Sigmoid colon (tissue), 7 donors: ENCODE measurements around the gene TMEM233. TPM values are rescaled to one million over a fixed set of nuclear protein-coding genes. Genes with fewer than 3 reads are reported as not detected.

Experiments
- DNase-seq: peaks from one replicate; pipeline ENCODE4 v3.0.0-alpha.2; 2019
- H3K27ac ChIP-seq, 4 donors: fragments of 200-600 bp; sonication (generic); one replicate each; pipeline ENCODE4 v1.5.1; 2016 to 2019; ENCODE audit warnings: mild to moderate bottlenecking in 1 of 4
- H3K27me3 ChIP-seq, 3 donors: fragments of 200-600 bp; sonication (generic); one replicate each; pipeline ENCODE4 v1.5.1; 2019; ENCODE audit warnings: mild to moderate bottlenecking in 1 of 3
- H3K36me3 ChIP-seq, 4 donors: fragments of 200-600 bp; sonication (generic); one replicate each; pipeline ENCODE4 v1.5.1; 2016 to 2019
- H3K4me1 ChIP-seq, 4 donors: fragments of 200-600 bp; sonication (generic); one replicate each; pipeline ENCODE4 v1.5.1; 2017 to 2019
- H3K4me3 ChIP-seq, 4 donors: fragments of 200-600 bp; sonication (generic); one replicate each; pipeline ENCODE4 v1.5.1; 2017 to 2019; ENCODE audit warnings: mild to moderate bottlenecking in 2 of 4, moderate library complexity in 1 of 4
- H3K9me3 ChIP-seq, 4 donors: fragments of 200-600 bp in 3 of 4; sonication (generic) in 3 of 4; one replicate each; pipeline versions ENCODE4 v1.5.1 to v1.6.1; 2013 to 2019
- CTCF ChIP-seq, 4 experiments: fragments of 450-650 bp in 3 of 4; fragments of 200-600 bp in 1 of 4; IDR thresholded peaks; one replicate each; pipeline ENCODE4 v1.5.1; 2016 to 2019; ENCODE audit warnings: antibody characterized with exemption in 4 of 4, mild to moderate bottlenecking in 3 of 4, moderate library complexity in 2 of 4
- EP300 ChIP-seq, 4 donors: sonication (generic); formaldehyde crosslinking; IDR thresholded peaks; one replicate each; pipeline ENCODE4 v1.6.1; 2017; ENCODE audit warnings: antibody characterized with exemption in 4 of 4
- POLR2A ChIP-seq, 2 donors: fragments of 450-650 bp; IDR thresholded peaks; one replicate each; pipeline ENCODE4 v1.6.1; 2016; ENCODE audit warnings: antibody characterized with exemption in 2 of 2, mild to moderate bottlenecking in 2 of 2, moderate library complexity in 2 of 2
- POLR2AphosphoS5 ChIP-seq, 4 donors: sonication (generic); formaldehyde crosslinking; IDR thresholded peaks; one replicate each; pipeline ENCODE4 v1.6.1; 2017; ENCODE audit warnings: antibody characterized with exemption in 4 of 4
- WGBS, 2 donors: extraction: QIAGEN DNeasy Blood & Tissue Kit; methylation state at CpG; one replicate each; pipeline ENCODE4 v1.1.7; 2013; 5-methylcytosine and 5-hydroxymethylcytosine counted together
- intact Hi-C: fragments of 100-400 bp; cut with DNase I; formaldehyde crosslinking; loops from one replicate; pipeline ENCODE4 v1.15.1; 2023
- polyA plus RNA-seq, 3 donors: library from polyadenylated mRNA; stranded (reverse); fragments of 200-250 nt; gene quantifications; one replicate each; pipeline ENCODE4 v1.2.3, GENCODE V29; 2013
- total RNA-seq, 4 donors: library from RNA; depleted of rRNA; stranded (reverse); fragments of >200 nt; gene quantifications; one replicate each; pipeline ENCODE4 v1.1.0, GENCODE V29; 2016
- donor health status: healthy with polysubstance abuse.
- donor health status: Bipolar disorder and iron deficiency.
- donor health status: healthy.

TMEM233 gene
- total and polyA plus RNA-seq, 7 donors: 0.10 TPM; not detected in 6

- no peak overlapping the region for H3K4me3 ChIP-seq
- no peak overlapping the region for H3K27ac ChIP-seq
- H3K36me3 ChIP-seq: peaks cover 40 to 82% (median 71%) of the 10 kb centered on the region in 4 donors
- TF ChIP-seq POLR2A (IDR thresholded peaks at IDR 0.05) (no peak), EP300 (IDR thresholded peaks at IDR 0.05) (no peak), CTCF (IDR thresholded peaks at IDR 0.05) (no peak), POLR2AphosphoS5 (IDR thresholded peaks at IDR 0.05) (no peak)
- H3K9me3 ChIP-seq: no peaks in the 10 kb centered on the region
- 49 to 75% methylated on average over 5 of the region's 5 CpGs for WGBS, 2 donors
- intact Hi-C loops: no loop called here
- no peaks in the 10 kb centered on the region for H3K4me1 ChIP-seq
- H3K27me3 ChIP-seq: no peaks in the 10 kb centered on the region
- DNase-seq: no peak
Measured at GRCh38 chr12:119679081-119679480, 85.5 kb downstream of the TMEM233 start.

GRCh38 chr12:119679490-119679889 is 85.9 kb downstream of the TMEM233 start:
- TF ChIP-seq POLR2AphosphoS5 (IDR thresholded peaks at IDR 0.05) (no peak), CTCF (IDR thresholded peaks at IDR 0.05) (no peak), POLR2A (IDR thresholded peaks at IDR 0.05) (no peak)
- Histone ChIP-seq H3K27ac (no peak overlapping the region), H3K36me3 (peaks cover 36 to 78% (median 68%) of the 10 kb centered on the region in 4 donors), H3K27me3 (no peaks in the 10 kb centered on the region), H3K9me3 (no peaks in the 10 kb centered on the region), H3K4me1 (no peaks in the 10 kb centered on the region), H3K4me3 (no peak overlapping the region)
- 39 to 73% methylated on average over 10 of the region's 10 CpGs for WGBS, 2 donors
- DNase-seq: no peak
- intact Hi-C loops: no loop called here

GRCh38 chr12:119681111-119681510 is 87.5 kb downstream of the TMEM233 start:
- no peaks in the 10 kb centered on the region for H3K27me3 ChIP-seq
- no peaks in the 10 kb centered on the region for H3K9me3 ChIP-seq
- peaks cover 36 to 62% (median 56%) of the 10 kb centered on the region in 4 donors for H3K36me3 ChIP-seq
- peak overlapping the region in 1 of 4 donors; percentile 29 for H3K27ac ChIP-seq
- no peak for DNase-seq
- H3K4me1 ChIP-seq: no peaks in the 10 kb centered on the region
- H3K4me3 ChIP-seq: no peak overlapping the region
- intact Hi-C loops: no loop called here
- TF ChIP-seq POLR2A (IDR thresholded peaks at IDR 0.05) (no peak), CTCF (IDR thresholded peaks at IDR 0.05) (no peak), EP300 (IDR thresholded peaks at IDR 0.05) (no peak), POLR2AphosphoS5 (IDR thresholded peaks at IDR 0.05) (no peak)
- 12 to 62% methylated on average over 8 of the region's 8 CpGs for WGBS, 2 donors

- TF ChIP-seq EP300 (IDR thresholded peaks at IDR 0.05): no peak
- TF ChIP-seq CTCF (IDR thresholded peaks at IDR 0.05): no peak
- TF ChIP-seq POLR2AphosphoS5 (IDR thresholded peaks at IDR 0.05): no peak
- TF ChIP-seq POLR2A (IDR thresholded peaks at IDR 0.05): no peak
- Histone ChIP-seq H3K27ac (peak overlapping the region in 3 of 4 donors; percentile 12 to 29 (median 22)), H3K4me1 (no peaks in the 10 kb centered on the region), H3K4me3 (no peak overlapping the region), H3K27me3 (no peaks in the 10 kb centered on the region), H3K9me3 (no peaks in the 10 kb centered on the region), H3K36me3 (peaks cover 28 to 53% (median 48%) of the 10 kb centered on the region in 4 donors)
- 54 to 68% methylated on average over 9 of the region's 9 CpGs for WGBS, 2 donors
- intact Hi-C loops: no loop called here
- DNase-seq: no peak
Measured at GRCh38 chr12:119681728-119682638, 88.4 kb downstream of the TMEM233 start.
